Transverse colon (tissue), 4 donors: ENCODE results near the gene SLC36A4. TPM values are rescaled to one million over a fixed set of nuclear protein-coding genes. Genes with fewer than 3 reads are reported as not detected.
A peak's percentile ranks its signal among the peaks of the same experiment; 100 is the strongest.

Experiments used
- DNase-seq: peaks from one replicate; pipeline ENCODE4 v3.0.0-alpha.2; 2019
- H3K27ac ChIP-seq, 4 donors: fragments of 200-600 bp; sonication (generic); 2 replicates each; pipeline ENCODE4 v1.5.1; 2016 to 2018; ENCODE audit warnings: inconsistent platforms in 4 of 4
- H3K27me3 ChIP-seq: fragments of 200-600 bp; sonication (generic); 2 replicates; pipeline ENCODE4 v1.5.1; 2017; ENCODE audit warnings: inconsistent platforms
- H3K36me3 ChIP-seq, 4 donors: fragments of 200-600 bp; sonication (generic); 2 replicates each; pipeline ENCODE4 v1.5.1; 2017 to 2019; ENCODE audit warnings: inconsistent platforms in 4 of 4
- H3K4me1 ChIP-seq, 4 donors: fragments of 200-600 bp; sonication (generic); 2 replicates each; pipeline ENCODE4 v1.5.1; 2017 to 2020; ENCODE audit warnings: inconsistent platforms in 4 of 4
- H3K4me3 ChIP-seq, 4 donors: fragments of 200-600 bp; sonication (generic); 1 replicate in 1 of 4; 2 replicates in 3 of 4; pipeline versions ENCODE4 v1.5.1 to v1.6.1; 2017 to 2019; ENCODE audit warnings: inconsistent platforms in 4 of 4
- H3K9me3 ChIP-seq, 2 donors: fragments of 200-600 bp; sonication (generic); 2 replicates each; pipeline ENCODE4 v1.5.1; 2017 to 2019; ENCODE audit warnings: inconsistent platforms in 2 of 2
- EP300 ChIP-seq: sonication (generic); formaldehyde crosslinking; IDR thresholded peaks from one replicate; pipeline ENCODE4 v1.6.1; 2017; ENCODE audit warnings: antibody characterized with exemption, low read depth
- POLR2A ChIP-seq: fragments of 450-650 bp; IDR thresholded peaks from one replicate; pipeline ENCODE4 v1.6.1; 2016; ENCODE audit warnings: antibody characterized with exemption, mild to moderate bottlenecking, moderate library complexity
- POLR2AphosphoS5 ChIP-seq, 3 donors: sonication (generic); formaldehyde crosslinking; IDR thresholded peaks; one replicate each; pipeline ENCODE4 v1.6.1; 2016; ENCODE audit warnings: antibody characterized with exemption in 3 of 3
- WGBS, 2 donors: methylation state at CpG; one replicate each; pipeline ENCODE4 v1.1.5; 2018; ENCODE audit warnings: low coverage in 1 of 2; 5-methylcytosine and 5-hydroxymethylcytosine counted together
- in situ Hi-C, 4 donors: fragments of 200-750 bp; cut with MboI; loops; one replicate each; pipeline versions ENCODE4 v1.15.0 to v1.15.1; 2017; ENCODE audit warnings: low sequenced_read_pairs in 3 of 4, low pct_ligation_motif_present in 1 of 4, low pct_unique_long_range_greater_than_20kb in 1 of 4
- intact Hi-C: fragments of 100-400 bp; cut with DNase I; formaldehyde crosslinking; loops from one replicate; pipeline ENCODE4 v1.15.1; 2023; ENCODE audit warnings: low total_unique reads
- total RNA-seq, 4 donors: library from RNA; depleted of rRNA; stranded (reverse); fragments of >200 nt; gene quantifications; one replicate each; pipeline ENCODE4 v1.1.0, GENCODE V29; 2016
- TF ChIP-seq, protein P1 (sequence below), 5 experiments: fragments of 200-600 bp in 3 of 5; fragments of 450-650 bp in 2 of 5; sonication (generic) in 3 of 5; IDR thresholded peaks; 1 replicate in 2 of 5; 2 replicates in 3 of 5; pipeline ENCODE4 v1.5.1; 2016 to 2017; ENCODE audit warnings: antibody characterized with exemption in 5 of 5, inconsistent platforms in 3 of 5, mild to moderate bottlenecking in 2 of 5, moderate library complexity in 1 of 5

The SLC36A4 gene
- total RNA-seq, 4 donors from 2014 or later: 11.7 to 90.5 (median 31.7) TPM

DNA sequence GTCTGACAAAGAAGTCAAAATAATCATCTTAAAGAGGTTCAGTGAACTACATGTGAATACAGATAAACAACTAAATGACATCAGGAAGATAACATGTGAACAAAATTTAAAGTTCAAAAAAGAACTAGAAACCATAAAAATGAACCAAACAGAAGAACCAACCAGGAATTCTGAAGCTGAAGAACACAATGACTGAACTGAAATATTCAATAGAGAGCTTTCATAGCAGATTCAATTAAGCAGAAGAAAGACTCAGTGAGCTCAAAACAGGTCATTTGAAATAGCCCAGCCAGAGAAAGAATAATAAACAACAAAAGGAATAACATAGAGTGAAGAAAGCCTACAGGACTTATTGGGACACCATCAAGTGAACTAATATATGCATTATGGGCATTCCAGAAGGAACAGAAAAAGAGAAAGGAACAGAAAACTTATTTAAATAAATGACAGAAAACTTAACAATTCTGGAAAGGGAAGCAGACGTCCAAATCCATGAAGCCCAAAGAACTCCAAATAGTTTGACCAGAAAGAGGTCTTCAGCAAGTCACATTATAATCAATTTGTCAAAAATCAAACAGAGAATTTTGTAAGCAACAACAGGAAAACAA is 11.0 kb upstream of the SLC36A4 start:
- H3K36me3 ChIP-seq: no peaks in the 10 kb centered on the region
- peaks cover 0 to 9% of the 10 kb centered on the region in 2 donors for H3K9me3 ChIP-seq
- TF ChIP-seq EP300 (no peak), POLR2A (no peak), POLR2AphosphoS5 (IDR thresholded peaks at IDR 0.05) (no peak)
- TF ChIP-seq, protein P1, sequence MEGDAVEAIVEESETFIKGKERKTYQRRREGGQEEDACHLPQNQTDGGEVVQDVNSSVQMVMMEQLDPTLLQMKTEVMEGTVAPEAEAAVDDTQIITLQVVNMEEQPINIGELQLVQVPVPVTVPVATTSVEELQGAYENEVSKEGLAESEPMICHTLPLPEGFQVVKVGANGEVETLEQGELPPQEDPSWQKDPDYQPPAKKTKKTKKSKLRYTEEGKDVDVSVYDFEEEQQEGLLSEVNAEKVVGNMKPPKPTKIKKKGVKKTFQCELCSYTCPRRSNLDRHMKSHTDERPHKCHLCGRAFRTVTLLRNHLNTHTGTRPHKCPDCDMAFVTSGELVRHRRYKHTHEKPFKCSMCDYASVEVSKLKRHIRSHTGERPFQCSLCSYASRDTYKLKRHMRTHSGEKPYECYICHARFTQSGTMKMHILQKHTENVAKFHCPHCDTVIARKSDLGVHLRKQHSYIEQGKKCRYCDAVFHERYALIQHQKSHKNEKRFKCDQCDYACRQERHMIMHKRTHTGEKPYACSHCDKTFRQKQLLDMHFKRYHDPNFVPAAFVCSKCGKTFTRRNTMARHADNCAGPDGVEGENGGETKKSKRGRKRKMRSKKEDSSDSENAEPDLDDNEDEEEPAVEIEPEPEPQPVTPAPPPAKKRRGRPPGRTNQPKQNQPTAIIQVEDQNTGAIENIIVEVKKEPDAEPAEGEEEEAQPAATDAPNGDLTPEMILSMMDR (IDR thresholded peaks at IDR 0.05): no peak
- 75 to 91% methylated on average over 1 of the region's 1 CpG for WGBS, 2 donors
- DNase-seq: no peak
- H3K27ac ChIP-seq: no peak overlapping the region
- no peaks in the 10 kb centered on the region for H3K4me1 ChIP-seq
- H3K27me3 ChIP-seq: no peaks in the 10 kb centered on the region
- in situ Hi-C loops: loop anchor here in 1 of 4 donors (25.0 kb wide), 1 partner anchor 271 kb away; no protein-coding TSS in a partner anchor
- H3K4me3 ChIP-seq: no peak overlapping the region
- intact Hi-C loops: no loop called here

DNA sequence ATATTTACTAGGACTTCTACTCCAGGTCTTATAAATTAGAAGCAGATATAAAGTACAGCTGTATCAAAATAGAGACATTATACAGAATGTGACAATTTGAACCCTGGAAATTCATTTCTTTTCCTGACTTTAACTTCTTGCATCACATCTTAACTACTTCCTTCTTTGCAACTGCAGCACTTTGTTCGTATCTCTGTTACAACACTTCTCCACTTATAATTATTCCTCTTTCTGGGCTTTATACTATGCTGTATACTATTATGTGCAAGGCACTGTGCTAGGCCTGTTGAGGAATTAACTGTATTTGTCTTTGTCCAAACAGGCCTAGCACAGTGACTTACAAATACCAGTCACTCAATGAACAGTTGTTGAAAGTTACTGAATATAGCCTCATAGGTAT is 1.8 kb upstream of the SLC36A4 start:
- Histone ChIP-seq H3K4me3 (no peak overlapping the region), H3K27ac (no peak overlapping the region), H3K36me3 (no peaks in the 10 kb centered on the region), H3K4me1 (peaks cover 0 to 12% (median 3%) of the 10 kb centered on the region in 4 donors), H3K9me3 (no peaks in the 10 kb centered on the region), H3K27me3 (no peaks in the 10 kb centered on the region)
- in situ Hi-C loops (loop anchor here in 1 of 4 donors (25.0 kb wide), 1 partner anchor 262 kb away; no protein-coding TSS in a partner anchor), intact Hi-C loops (no loop called here)
- no peak for DNase-seq
- TF ChIP-seq, protein P1 (IDR thresholded peaks at IDR 0.05): no peak
- TF ChIP-seq POLR2AphosphoS5 (IDR thresholded peaks at IDR 0.05): no peak
- no peak for TF ChIP-seq POLR2A
- no peak for TF ChIP-seq EP300
- WGBS, 2 donors: 74 to 80% methylated on average over 1 of the region's 1 CpG

DNA sequence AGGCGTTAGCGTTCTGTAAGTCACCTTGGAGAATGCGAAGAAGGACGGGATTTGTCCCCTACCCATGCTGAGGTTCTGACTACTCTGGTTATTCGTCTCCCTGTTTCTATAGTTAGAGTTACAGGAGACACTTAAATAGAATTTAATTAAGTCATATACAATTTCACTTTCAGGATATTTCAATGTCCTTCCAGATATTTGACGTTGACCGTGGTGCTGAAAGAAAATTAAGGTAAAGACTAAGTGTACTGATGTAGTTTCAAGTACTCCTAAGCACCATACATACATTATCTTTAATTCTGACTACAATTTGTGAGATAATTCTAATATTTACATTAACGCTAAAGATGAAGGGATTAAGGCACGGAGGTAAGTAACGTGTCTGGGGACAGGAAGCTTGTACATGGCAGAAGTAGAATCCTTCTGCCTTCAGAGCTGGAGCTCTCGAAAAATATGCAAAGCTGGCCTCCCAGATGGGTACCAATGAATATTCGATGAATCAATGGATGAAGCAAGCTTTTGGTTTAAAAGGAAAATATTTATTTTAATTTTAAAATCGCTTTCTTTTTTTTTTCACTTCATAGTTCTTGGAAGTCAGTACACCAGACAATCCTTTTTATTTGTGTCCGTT is 539 bp upstream of the SLC36A4 start:
- no peak for DNase-seq
- no peaks in the 10 kb centered on the region for H3K9me3 ChIP-seq
- intact Hi-C loops: no loop called here

DNA sequence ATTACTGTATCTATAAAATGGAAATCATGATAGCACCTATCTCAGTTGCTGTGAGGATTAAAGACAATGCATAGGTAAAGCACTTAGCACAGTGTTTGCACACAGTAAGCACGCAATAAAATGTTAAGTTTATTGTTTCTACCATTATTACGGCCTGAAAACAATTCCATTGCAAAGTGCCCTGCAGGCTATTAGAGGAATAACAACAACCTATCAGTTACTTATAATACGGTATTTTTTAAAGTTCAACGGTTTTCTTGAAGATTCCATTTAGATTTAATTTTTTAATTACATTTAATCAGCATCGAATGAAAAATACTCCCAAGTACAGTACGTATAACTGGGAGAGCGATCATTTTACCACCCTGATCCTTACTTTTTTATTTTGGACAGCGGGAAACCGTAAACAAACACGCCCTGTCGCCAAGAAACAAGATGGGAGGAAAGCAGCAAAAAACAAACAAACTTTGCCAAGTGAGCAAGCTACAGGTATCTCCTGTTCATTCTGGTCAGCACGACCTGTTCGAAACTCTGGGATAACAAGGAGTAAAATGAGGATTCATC is 893 bp downstream of the SLC36A4 start:
- H3K27ac ChIP-seq: peak overlapping the region; percentile 92 to 97 (median 96)
- H3K36me3 ChIP-seq: no peaks in the 10 kb centered on the region
- H3K27me3 ChIP-seq: no peaks in the 10 kb centered on the region
- no peak for DNase-seq
- intact Hi-C loops: no loop called here
- peaks cover 0 to 12% (median 3%) of the 10 kb centered on the region in 4 donors for H3K4me1 ChIP-seq
- in situ Hi-C loops: no loop called here
- TF ChIP-seq POLR2AphosphoS5 (IDR thresholded peaks at IDR 0.05): no peak
- TF ChIP-seq, protein P1 (IDR thresholded peaks at IDR 0.05): peak; percentile 34 to 63 (median 48)
- H3K4me3 ChIP-seq: peak overlapping the region; percentile 72 to 84 (median 83)
- WGBS, 2 donors: 1 to 9% methylated on average over 11 to 13 of the region's 13 CpGs
- H3K9me3 ChIP-seq: no peaks in the 10 kb centered on the region

More for the DNA sequence above, 539 bp upstream of the SLC36A4 start:
- Histone ChIP-seq H3K27me3 (no peaks in the 10 kb centered on the region), H3K4me1 (peaks cover 0 to 12% (median 3%) of the 10 kb centered on the region in 4 donors), H3K4me3 (peak overlapping the region; percentile 72 to 84 (median 83)), H3K27ac (peak overlapping the region; percentile 92 to 97 (median 96)), H3K36me3 (no peaks in the 10 kb centered on the region)
- WGBS, 2 donors: 24 to 27% methylated on average over 9 to 14 of the region's 14 CpGs
- TF ChIP-seq EP300 (no peak), POLR2AphosphoS5 (IDR thresholded peaks at IDR 0.05) (no peak), POLR2A (no peak)
- TF ChIP-seq, protein P1 (IDR thresholded peaks at IDR 0.05): no peak
- in situ Hi-C loops: no loop called here
